GM19025 (cell line): ENCODE data around the gene OTUD7B.

Experiments
- ATAC-seq: cut with Tn5 transposase; IDR thresholded peaks from one replicate; pipeline ENCODE4 v1.9.1; 2021; ENCODE audit warnings: mild to moderate bottlenecking, low read depth, moderate library complexity; ENCODE audit not compliant: unreplicated experiment

Gene OTUD7B

GRCh38 chr1:150005606-150006005, 4.9 kb downstream of the OTUD7B start:
- ATAC-seq, result no peak

- ATAC-seq, result no peak
These were observed 6.7 kb downstream of the OTUD7B start for GRCh38 chr1:150003801-150004200.

- no peak for ATAC-seq
These were observed 8.3 kb downstream of the OTUD7B start for GRCh38 chr1:150002217-150002616.

- no peak for ATAC-seq
These were observed 9.1 kb downstream of the OTUD7B start for GRCh38 chr1:150001415-150001814.

- peak; percentile 52 for ATAC-seq
These were observed 12.8 kb downstream of the OTUD7B start for GRCh38 chr1:149997585-149998262.

- ATAC-seq, result no peak
These were observed 14.6 kb downstream of the OTUD7B start for GRCh38 chr1:149995927-149996326.

GRCh38 chr1:149993764-149994163, 16.8 kb downstream of the OTUD7B start:
- no peak for ATAC-seq

GRCh38 chr1:149993181-149993580, 17.3 kb downstream of the OTUD7B start:
- ATAC-seq, result no peak

GRCh38 chr1:149987297-149987595, 23.3 kb downstream of the OTUD7B start:
- ATAC-seq, result no peak

- no peak for ATAC-seq
These were observed 23.8 kb downstream of the OTUD7B start for GRCh38 chr1:149986486-149987296.

GRCh38 chr1:149979972-149980540, 30.5 kb downstream of the OTUD7B start:
- ATAC-seq, result no peak

- ATAC-seq, result no peak
These were observed 31.1 kb downstream of the OTUD7B start for GRCh38 chr1:149979245-149979971.

GRCh38 chr1:149978547-149979023, 31.9 kb downstream of the OTUD7B start:
- ATAC-seq, result no peak

GRCh38 chr1:149977345-149977744, 33.2 kb downstream of the OTUD7B start:
- no peak for ATAC-seq

- no peak for ATAC-seq
These were observed 38.0 kb downstream of the OTUD7B start for GRCh38 chr1:149972547-149972946.

GRCh38 chr1:149967646-149968045, 42.9 kb downstream of the OTUD7B start:
- ATAC-seq, result no peak

- no peak for ATAC-seq
These were observed 43.5 kb downstream of the OTUD7B start for GRCh38 chr1:149967041-149967440.

GRCh38 chr1:149966405-149966804, 44.1 kb downstream of the OTUD7B start:
- no peak for ATAC-seq

GRCh38 chr1:149965440-149965839, 45.1 kb downstream of the OTUD7B start:
- no peak for ATAC-seq

- ATAC-seq, result no peak
These were observed 47.2 kb downstream of the OTUD7B start for GRCh38 chr1:149963358-149963757.

GRCh38 chr1:149962736-149963135, 47.8 kb downstream of the OTUD7B start:
- ATAC-seq, result no peak
